Measurements from ENCODE around the gene PECR. TPM values are rescaled to one million over a fixed set of nuclear protein-coding genes. Genes with fewer than 3 reads are reported as not detected.

Gene PECR
- total RNA-seq, 1 experiment from 2014 or later: 15.3 TPM

- H3K9me3 Mint-ChIP-seq: no peaks in the 10 kb centered on the region
- Histone ChIP-seq H3K4ac (ENCODE audit: low read depth, low read length) (no peak overlapping the region), H3K4me2 (ENCODE audit: insufficient read depth, insufficient read length, low read length) (no peak overlapping the region), H2BK12ac (ENCODE audit: insufficient read length, low read depth, low read length) (no peak overlapping the region), H2BK20ac (ENCODE audit: low read depth, low read length, poor library complexity, severe bottlenecking) (no peak overlapping the region), H3T11ph (ENCODE audit: low read length) (no peak overlapping the region), H2AK5ac (ENCODE audit: insufficient read length, low read length) (no peak overlapping the region), H4K5ac (ENCODE audit: insufficient read length, low read depth, low read length) (no peak overlapping the region), H4K20me1 (ENCODE audit: control insufficient read depth, insufficient read depth, insufficient read length) (no peaks in the 10 kb centered on the region), H2BK15ac (ENCODE audit: low read depth, low read length) (no peak overlapping the region), H3K27ac (ENCODE audit: insufficient read length, low read depth, low read length) (no peak overlapping the region), H3K27me3 (ENCODE audit: insufficient read depth, low read length) (no peaks in the 10 kb centered on the region), H3K14ac (ENCODE audit: insufficient read depth, low read length) (no peak overlapping the region), H3K23ac (ENCODE audit: insufficient read length, low read depth, low read length) (no peak overlapping the region), H3K9ac (ENCODE audit: extremely low read depth, insufficient read length, low read length) (no peak overlapping the region), H4K91ac (ENCODE audit: insufficient read length, low read depth, low read length) (no peak overlapping the region), H2AFZ (ENCODE audit: low read length) (no peak overlapping the region), H2BK5ac (ENCODE audit: insufficient read length, low read length) (no peak overlapping the region), H4K8ac (replicated peaks; ENCODE audit: insufficient read length, low read depth, low read length) (no peak overlapping the region), H3K18ac (ENCODE audit: insufficient read length, low read depth, low read length) (no peak overlapping the region), H3K79me2 (ENCODE audit: insufficient read depth, low read length) (peaks cover 8% of the 10 kb centered on the region; the same call in 1 of the 2 replicates), H3K23me2 (ENCODE audit: insufficient read length, low read depth, low read length, poor library complexity, severe bottlenecking) (peaks cover 6% of the 10 kb centered on the region), H2BK120ac (ENCODE audit: low read depth, low read length, poor library complexity, severe bottlenecking) (no peak overlapping the region), H3K4me1 (ENCODE audit: insufficient read depth, low read length) (no peaks in the 10 kb centered on the region), H3K56ac (ENCODE audit: insufficient read length, low read depth, low read length) (no peak overlapping the region), H3K9me3 (ENCODE audit: control insufficient read depth, low read depth, low read length) (no peaks in the 10 kb centered on the region), H3K79me1 (ENCODE audit: insufficient read depth, low read depth, low read length, poor library complexity, severe bottlenecking) (no peaks in the 10 kb centered on the region)
- no peak for TF ChIP-seq CTCF (conservative IDR thresholded peaks at IDR 0.05)
- H3K4me3 Mint-ChIP-seq: no peak overlapping the region
- no CpG with 5 or more reads among the region's 1 CpG for WGBS (ENCODE audit: extremely low coverage, insufficient read length, low lambda C conversion rate)
- H3K27ac Mint-ChIP-seq: no peak overlapping the region
- H3K36me3 Mint-ChIP-seq (ENCODE audit: insufficient read depth in 1 of 3, low read depth in 3 of 3): peaks cover 0 to 2% (median 0%) of the 10 kb centered on the region in 3 experiments; a peak in 2 of 7 replicates
- no peaks in the 10 kb centered on the region for H3K27me3 Mint-ChIP-seq (ENCODE audit: low read depth)
- H3K4me1 Mint-ChIP-seq: peaks cover 10 to 18% of the 10 kb centered on the region in 2 experiments
- no peak for DNase-seq
These were observed 65.0 kb downstream of the PECR start for GRCh38 chr2:216016581-216016980.

Data from H9 (cell line).